WI38 (cell line): ENCODE measurements around the gene TMC5.
"Not testable (repeated sequence)": the region's sequence is repeated elsewhere in the genome, so short reads cannot be mapped to it uniquely, and the experiment has no call there.

ENCODE experiments used
- H3K4me3 ChIP-seq: 2 replicates; pipeline ENCODE4 v1.5.1; 2011; ENCODE audit warnings: low read depth, mild to moderate bottlenecking, control low read depth, low read length
- TF ChIP-seq, protein P1 (sequence below): IDR thresholded peaks from 2 replicates; pipeline ENCODE4 v1.5.1; 2012; ENCODE audit warnings: low read depth, mild to moderate bottlenecking, control low read depth, low read length

TMC5 gene

GRCh38 chr16:19524616-19525384 is 107.1 kb downstream of the TMC5 start:
- TF ChIP-seq, protein P1, sequence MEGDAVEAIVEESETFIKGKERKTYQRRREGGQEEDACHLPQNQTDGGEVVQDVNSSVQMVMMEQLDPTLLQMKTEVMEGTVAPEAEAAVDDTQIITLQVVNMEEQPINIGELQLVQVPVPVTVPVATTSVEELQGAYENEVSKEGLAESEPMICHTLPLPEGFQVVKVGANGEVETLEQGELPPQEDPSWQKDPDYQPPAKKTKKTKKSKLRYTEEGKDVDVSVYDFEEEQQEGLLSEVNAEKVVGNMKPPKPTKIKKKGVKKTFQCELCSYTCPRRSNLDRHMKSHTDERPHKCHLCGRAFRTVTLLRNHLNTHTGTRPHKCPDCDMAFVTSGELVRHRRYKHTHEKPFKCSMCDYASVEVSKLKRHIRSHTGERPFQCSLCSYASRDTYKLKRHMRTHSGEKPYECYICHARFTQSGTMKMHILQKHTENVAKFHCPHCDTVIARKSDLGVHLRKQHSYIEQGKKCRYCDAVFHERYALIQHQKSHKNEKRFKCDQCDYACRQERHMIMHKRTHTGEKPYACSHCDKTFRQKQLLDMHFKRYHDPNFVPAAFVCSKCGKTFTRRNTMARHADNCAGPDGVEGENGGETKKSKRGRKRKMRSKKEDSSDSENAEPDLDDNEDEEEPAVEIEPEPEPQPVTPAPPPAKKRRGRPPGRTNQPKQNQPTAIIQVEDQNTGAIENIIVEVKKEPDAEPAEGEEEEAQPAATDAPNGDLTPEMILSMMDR, result no peak
- H3K4me3 ChIP-seq, result peak overlapping the region; percentile 76

GRCh38 chr16:19525385-19525723 is 107.7 kb downstream of the TMC5 start:
- TF ChIP-seq, protein P1, result no peak
- H3K4me3 ChIP-seq, result peak overlapping the region; percentile 76

GRCh38 chr16:19527161-19527560 is 109.5 kb downstream of the TMC5 start:
- H3K4me3 ChIP-seq, result no peak overlapping the region
- TF ChIP-seq, protein P1, result no peak

- TF ChIP-seq, protein P1, result no peak
These were observed 111.0 kb downstream of the TMC5 start for GRCh38 chr16:19528666-19529065.

GRCh38 chr16:19532601-19533000 is 114.9 kb downstream of the TMC5 start:
- TF ChIP-seq, protein P1, result no peak
- no peak overlapping the region for H3K4me3 ChIP-seq

More at GRCh38 chr16:19528666-19529065, 111.0 kb downstream of the TMC5 start:
- H3K4me3 ChIP-seq, result no peak overlapping the region

- no peak overlapping the region for H3K4me3 ChIP-seq
- TF ChIP-seq, protein P1, result no peak
These were observed 122.7 kb downstream of the TMC5 start for GRCh38 chr16:19540241-19540970.

GRCh38 chr16:19542138-19542821 is 124.6 kb downstream of the TMC5 start:
- H3K4me3 ChIP-seq, result no peak overlapping the region
- TF ChIP-seq, protein P1, result no peak

- not testable (repeated sequence) for H3K4me3 ChIP-seq
These were observed 125.8 kb downstream of the TMC5 start for GRCh38 chr16:19543278-19543996.
